HEK293 (cell line): Measurements from ENCODE around the gene VASP.

ENCODE experiments used
- CTCF ChIA-PET: fragments of 350-600 bp; formaldehyde crosslinking; extraction: SDS; loops from one replicate; lab custom pipeline; 2021; ENCODE audit warnings: antibody characterized with exemption; lab: Yijun Ruan, JAX
- POLR2A ChIA-PET: fragments of 300-600 bp; formaldehyde crosslinking; extraction: SDS; loops from one replicate; lab custom pipeline; 2020; ENCODE audit warnings: antibody characterized with exemption, inconsistent platforms; lab: Yijun Ruan, JAX
- H3K27ac ChIP-seq: fragments of 200-500 bp; sonication (Bioruptor generic); 2 replicates; pipeline ENCODE4 v1.5.1; 2014; ENCODE audit warnings: low read depth, low read length, control low read depth, inconsistent platforms; ENCODE audit errors: extremely low read depth
- H3K36me3 ChIP-seq, 2 experiments: fragments of 200-500 bp in 1 of 2; sonication (Bioruptor generic) in 1 of 2; 1 replicate in 1 of 2; 2 replicates in 1 of 2; pipeline ENCODE4 v1.5.1; 2014 to 2017; ENCODE audit warnings: inconsistent platforms in 2 of 2, low read length in 2 of 2; ENCODE audit not compliant: control insufficient read depth in 2 of 2, insufficient read depth in 1 of 2
- H3K4me1 ChIP-seq: fragments of 200-500 bp; sonication (Bioruptor generic); 2 replicates; pipeline ENCODE4 v1.5.1; 2014; ENCODE audit warnings: mild to moderate bottlenecking, low read length, inconsistent platforms; ENCODE audit not compliant: control insufficient read depth, insufficient read depth
- H3K4me3 ChIP-seq: 2 replicates; pipeline ENCODE4 v1.5.1; 2011; ENCODE audit warnings: low read depth, mild to moderate bottlenecking, control low read depth, low read length, moderate library complexity
- H3K9me3 ChIP-seq: fragments of 200-500 bp; sonication (Bioruptor generic); 2 replicates; pipeline ENCODE4 v1.5.1; 2014; ENCODE audit warnings: low read depth, low read length, inconsistent platforms; ENCODE audit not compliant: control insufficient read depth, insufficient read depth
- HOXD13 ChIP-seq: sonication (generic); formaldehyde crosslinking; IDR thresholded peaks from 2 replicates; pipeline ENCODE4 v1.8.0; 2022; ENCODE audit warnings: missing genetic modification reagents, borderline replicate concordance
- IKZF3 ChIP-seq: fragments of 450-650 bp; IDR thresholded peaks from 2 replicates; pipeline ENCODE4 v1.5.0; 2018; ENCODE audit warnings: missing biosample characterization, mild to moderate bottlenecking, missing genetic modification characterization, moderate library complexity
- KLF1 ChIP-seq: fragments of 450-650 bp; formaldehyde crosslinking; IDR thresholded peaks from 2 replicates; pipeline ENCODE4 v1.5.1; 2016; ENCODE audit warnings: missing biosample characterization, missing genetic modification characterization
- KLF7 ChIP-seq: fragments of 450-650 bp; formaldehyde crosslinking; IDR thresholded peaks from 2 replicates; pipeline ENCODE4 v1.5.1; 2016; ENCODE audit warnings: missing biosample characterization, missing genetic modification characterization, borderline replicate concordance
- OSR2 ChIP-seq: fragments of 450-650 bp; formaldehyde crosslinking; IDR thresholded peaks from 2 replicates; pipeline ENCODE4 v1.5.1; 2016; ENCODE audit warnings: missing biosample characterization, missing genetic modification characterization
- SCRT2 ChIP-seq: fragments of 450-650 bp; formaldehyde crosslinking; IDR thresholded peaks from 2 replicates; pipeline ENCODE4 v1.5.1; 2016; ENCODE audit warnings: missing biosample characterization, missing genetic modification characterization
- SP2 ChIP-seq: fragments of 450-650 bp; formaldehyde crosslinking; IDR thresholded peaks from 2 replicates; pipeline ENCODE4 v1.5.1; 2016; ENCODE audit warnings: missing biosample characterization, missing genetic modification characterization
- SP7 ChIP-seq: fragments of 450-650 bp; formaldehyde crosslinking; IDR thresholded peaks from 2 replicates; pipeline ENCODE4 v1.5.1; 2016; ENCODE audit warnings: missing biosample characterization, missing genetic modification characterization
- TRIM28 ChIP-seq: IDR thresholded peaks from 2 replicates; pipeline ENCODE4 v1.6.1; 2011; ENCODE audit warnings: low read length, control low read depth, borderline replicate concordance
- ZEB2 ChIP-seq: fragments of 450-650 bp; formaldehyde crosslinking; IDR thresholded peaks from 2 replicates; pipeline ENCODE4 v1.5.1; 2016; ENCODE audit warnings: missing biosample characterization, missing genetic modification characterization
- ZNF10 ChIP-seq: fragments of 450-650 bp; formaldehyde crosslinking; IDR thresholded peaks from 2 replicates; pipeline ENCODE4 v1.5.1; 2017; ENCODE audit warnings: missing biosample characterization, missing genetic modification characterization
- ZNF221 ChIP-seq: fragments of 450-650 bp; formaldehyde crosslinking; IDR thresholded peaks from 2 replicates; pipeline ENCODE4 v1.5.1; 2017; ENCODE audit warnings: missing biosample characterization, missing genetic modification characterization, borderline replicate concordance
- ZNF24 ChIP-seq: fragments of 450-650 bp; formaldehyde crosslinking; IDR thresholded peaks from 2 replicates; pipeline ENCODE4 v1.5.1; 2016; ENCODE audit warnings: missing biosample characterization, missing genetic modification characterization
- ZNF248 ChIP-seq: fragments of 450-650 bp; formaldehyde crosslinking; IDR thresholded peaks from 2 replicates; pipeline ENCODE4 v1.5.1; 2017; ENCODE audit warnings: missing biosample characterization, missing genetic modification characterization
- ZNF311 ChIP-seq: fragments of 450-650 bp; formaldehyde crosslinking; IDR thresholded peaks from 2 replicates; pipeline ENCODE4 v1.5.1; 2017; ENCODE audit warnings: missing biosample characterization, missing genetic modification characterization, borderline replicate concordance
- ZNF354C ChIP-seq: fragments of 450-650 bp; formaldehyde crosslinking; IDR thresholded peaks from 2 replicates; pipeline ENCODE4 v1.5.1; 2016; ENCODE audit warnings: missing biosample characterization, missing genetic modification characterization, low read depth, borderline replicate concordance
- ZNF621 ChIP-seq: fragments of 450-650 bp; formaldehyde crosslinking; IDR thresholded peaks from 2 replicates; pipeline ENCODE4 v1.5.1; 2017; ENCODE audit warnings: missing biosample characterization, missing genetic modification characterization
- ZNF629 ChIP-seq: fragments of 450-650 bp; formaldehyde crosslinking; IDR thresholded peaks from 2 replicates; pipeline ENCODE4 v1.5.1; 2017; ENCODE audit warnings: missing biosample characterization, missing genetic modification characterization
- ZNF658 ChIP-seq: fragments of 450-650 bp; formaldehyde crosslinking; IDR thresholded peaks from 2 replicates; pipeline ENCODE4; 2016; ENCODE audit warnings: missing biosample characterization, missing genetic modification characterization
- ZNF660 ChIP-seq: fragments of 450-650 bp; IDR thresholded peaks from 2 replicates; pipeline ENCODE4 v1.5.1; 2018; ENCODE audit warnings: missing biosample characterization, mild to moderate bottlenecking, missing genetic modification characterization
- ZNF664 ChIP-seq: fragments of 450-650 bp; formaldehyde crosslinking; IDR thresholded peaks from 2 replicates; pipeline ENCODE4 v1.5.1; 2016; ENCODE audit warnings: missing biosample characterization, missing genetic modification characterization
- TF ChIP-seq, protein P1 (sequence below): fragments of 450-650 bp; formaldehyde crosslinking; IDR thresholded peaks from 2 replicates; pipeline ENCODE4 v1.5.1; 2016; ENCODE audit warnings: missing biosample characterization, missing genetic modification characterization
- TF ChIP-seq, protein P2 (sequence below): fragments of 450-650 bp; formaldehyde crosslinking; optimal IDR thresholded peaks from 2 replicates; pipeline ENCODE3; 2016; ENCODE audit warnings: missing biosample characterization, mild to moderate bottlenecking, missing genetic modification characterization
- TF ChIP-seq, protein P3 (sequence below): fragments of 450-650 bp; formaldehyde crosslinking; IDR thresholded peaks from 2 replicates; pipeline ENCODE4 v1.5.1; 2016; ENCODE audit warnings: missing biosample characterization, missing genetic modification characterization
- TF ChIP-seq, protein P4 (sequence below): fragments of 450-650 bp; IDR thresholded peaks from 2 replicates; pipeline ENCODE4 v1.5.1; 2018; ENCODE audit warnings: missing biosample characterization, mild to moderate bottlenecking, missing genetic modification characterization
- TF ChIP-seq, protein P5 (sequence below): fragments of 450-650 bp; formaldehyde crosslinking; IDR thresholded peaks from 2 replicates; pipeline ENCODE4 v1.5.1; 2016; ENCODE audit warnings: missing biosample characterization, missing genetic modification characterization
- TF ChIP-seq, protein P6 (sequence below): fragments of 450-650 bp; formaldehyde crosslinking; IDR thresholded peaks from 2 replicates; pipeline ENCODE4 v1.5.1; 2016; ENCODE audit warnings: missing biosample characterization, missing genetic modification characterization
- TF ChIP-seq, protein P7 (sequence below): fragments of 450-650 bp; formaldehyde crosslinking; IDR thresholded peaks from 2 replicates; pipeline ENCODE4 v1.5.1; 2016; ENCODE audit warnings: missing biosample characterization, missing genetic modification characterization

Gene VASP

DNA sequence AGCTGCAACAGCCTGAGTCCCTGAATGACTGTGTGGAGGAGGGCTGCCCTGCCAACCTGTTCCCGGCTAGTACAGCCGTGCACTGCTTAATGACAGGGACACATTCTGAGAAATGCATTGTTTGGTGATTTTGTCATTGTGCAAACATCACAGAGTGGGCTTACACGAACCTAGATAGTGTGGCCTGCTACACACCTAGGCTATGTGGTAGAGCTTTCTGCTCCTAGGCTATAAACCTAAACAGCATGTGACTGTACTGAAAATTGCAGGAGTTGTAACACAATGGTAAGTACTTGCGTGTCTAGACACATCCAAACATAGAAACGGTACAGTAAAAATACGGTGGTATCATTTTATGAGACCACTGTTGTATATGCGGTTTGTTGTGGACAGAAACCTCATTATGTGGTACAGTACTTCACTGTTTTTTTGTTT is 35.0 kb downstream of the VASP start:
- ChIA-PET POLR2A (no interaction called here), CTCF (interaction anchor here (8.8 kb wide), 1 partner anchor 16 kb away, joined by 60 read pairs; no protein-coding TSS in a partner anchor)
- Histone ChIP-seq H3K9me3 (no peaks in the 10 kb centered on the region), H3K4me1 (peaks cover 7% of the 10 kb centered on the region; the same call in 1 of the 2 replicates), H3K36me3 (no peaks in the 10 kb centered on the region), H3K4me3 (no peak overlapping the region), H3K27ac (peak overlapping the region; percentile 66)
- TF ChIP-seq ZNF221 (tag by site-specific recombination), result no peak
- no peak for TF ChIP-seq KLF7 (tag by site-specific recombination)
- TF ChIP-seq ZNF621 (tag by site-specific recombination), result no peak
- no peak for TF ChIP-seq SP2 (tag by site-specific recombination)
- TF ChIP-seq KLF1 (tag by site-specific recombination), result no peak
- TF ChIP-seq ZNF629, result peak; percentile 45; the same call in 1 of the 2 replicates
- peak; percentile 77 for TF ChIP-seq OSR2
- no peak for TF ChIP-seq ZNF660 (tag by site-specific recombination)
- peak; percentile 52; the same call in 1 of the 2 replicates for TF ChIP-seq TRIM28
- TF ChIP-seq ZEB2 (tag by site-specific recombination), result peak; percentile 30; the same call in 1 of the 2 replicates
- TF ChIP-seq, protein P1, sequence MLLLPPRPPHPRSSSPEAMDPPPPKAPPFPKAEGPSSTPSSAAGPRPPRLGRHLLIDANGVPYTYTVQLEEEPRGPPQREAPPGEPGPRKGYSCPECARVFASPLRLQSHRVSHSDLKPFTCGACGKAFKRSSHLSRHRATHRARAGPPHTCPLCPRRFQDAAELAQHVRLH (tag by site-specific recombination), result peak; percentile 69; the same call in 1 of the 2 replicates
- TF ChIP-seq, protein P2, sequence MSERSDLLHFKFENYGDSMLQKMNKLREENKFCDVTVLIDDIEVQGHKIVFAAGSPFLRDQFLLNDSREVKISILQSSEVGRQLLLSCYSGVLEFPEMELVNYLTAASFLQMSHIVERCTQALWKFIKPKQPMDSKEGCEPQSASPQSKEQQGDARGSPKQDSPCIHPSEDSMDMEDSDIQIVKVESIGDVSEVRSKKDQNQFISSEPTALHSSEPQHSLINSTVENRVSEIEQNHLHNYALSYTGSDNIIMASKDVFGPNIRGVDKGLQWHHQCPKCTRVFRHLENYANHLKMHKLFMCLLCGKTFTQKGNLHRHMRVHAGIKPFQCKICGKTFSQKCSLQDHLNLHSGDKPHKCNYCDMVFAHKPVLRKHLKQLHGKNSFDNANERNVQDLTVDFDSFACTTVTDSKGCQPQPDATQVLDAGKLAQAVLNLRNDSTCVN (tag by site-specific recombination), result no peak
- peak; percentile 43; the same call in 1 of the 2 replicates for TF ChIP-seq HOXD13 (CRISPR knock-in tag)
- no peak for TF ChIP-seq ZNF354C (tag by site-specific recombination)
- no peak for TF ChIP-seq ZNF311 (tag by site-specific recombination)
- TF ChIP-seq, protein P3, sequence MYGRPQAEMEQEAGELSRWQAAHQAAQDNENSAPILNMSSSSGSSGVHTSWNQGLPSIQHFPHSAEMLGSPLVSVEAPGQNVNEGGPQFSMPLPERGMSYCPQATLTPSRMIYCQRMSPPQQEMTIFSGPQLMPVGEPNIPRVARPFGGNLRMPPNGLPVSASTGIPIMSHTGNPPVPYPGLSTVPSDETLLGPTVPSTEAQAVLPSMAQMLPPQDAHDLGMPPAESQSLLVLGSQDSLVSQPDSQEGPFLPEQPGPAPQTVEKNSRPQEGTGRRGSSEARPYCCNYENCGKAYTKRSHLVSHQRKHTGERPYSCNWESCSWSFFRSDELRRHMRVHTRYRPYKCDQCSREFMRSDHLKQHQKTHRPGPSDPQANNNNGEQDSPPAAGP (tag by site-specific recombination), result no peak
- peak; percentile 57 for TF ChIP-seq SP7 (tag by site-specific recombination)
- TF ChIP-seq ZNF10 (tag by site-specific recombination), result peak; percentile 92
- 0 out of 2 replicates have a peak, but pooled peaks have one; percentile 37 for TF ChIP-seq ZNF664 (tag by site-specific recombination)
- TF ChIP-seq ZNF24 (tag by site-specific recombination), result peak; percentile 80; the same call in 1 of the 2 replicates
- TF ChIP-seq, protein P4, sequence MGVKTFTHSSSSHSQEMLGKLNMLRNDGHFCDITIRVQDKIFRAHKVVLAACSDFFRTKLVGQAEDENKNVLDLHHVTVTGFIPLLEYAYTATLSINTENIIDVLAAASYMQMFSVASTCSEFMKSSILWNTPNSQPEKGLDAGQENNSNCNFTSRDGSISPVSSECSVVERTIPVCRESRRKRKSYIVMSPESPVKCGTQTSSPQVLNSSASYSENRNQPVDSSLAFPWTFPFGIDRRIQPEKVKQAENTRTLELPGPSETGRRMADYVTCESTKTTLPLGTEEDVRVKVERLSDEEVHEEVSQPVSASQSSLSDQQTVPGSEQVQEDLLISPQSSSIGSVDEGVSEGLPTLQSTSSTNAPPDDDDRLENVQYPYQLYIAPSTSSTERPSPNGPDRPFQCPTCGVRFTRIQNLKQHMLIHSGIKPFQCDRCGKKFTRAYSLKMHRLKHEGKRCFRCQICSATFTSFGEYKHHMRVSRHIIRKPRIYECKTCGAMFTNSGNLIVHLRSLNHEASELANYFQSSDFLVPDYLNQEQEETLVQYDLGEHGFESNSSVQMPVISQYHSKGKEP (tag by site-specific recombination), result peak; percentile 91
- TF ChIP-seq ZNF658 (tag by site-specific recombination), result no peak
- peak; percentile 26 for TF ChIP-seq SCRT2 (tag by site-specific recombination)
- peak; percentile 32; the same call in 1 of the 2 replicates for TF ChIP-seq IKZF3
- TF ChIP-seq, protein P5, sequence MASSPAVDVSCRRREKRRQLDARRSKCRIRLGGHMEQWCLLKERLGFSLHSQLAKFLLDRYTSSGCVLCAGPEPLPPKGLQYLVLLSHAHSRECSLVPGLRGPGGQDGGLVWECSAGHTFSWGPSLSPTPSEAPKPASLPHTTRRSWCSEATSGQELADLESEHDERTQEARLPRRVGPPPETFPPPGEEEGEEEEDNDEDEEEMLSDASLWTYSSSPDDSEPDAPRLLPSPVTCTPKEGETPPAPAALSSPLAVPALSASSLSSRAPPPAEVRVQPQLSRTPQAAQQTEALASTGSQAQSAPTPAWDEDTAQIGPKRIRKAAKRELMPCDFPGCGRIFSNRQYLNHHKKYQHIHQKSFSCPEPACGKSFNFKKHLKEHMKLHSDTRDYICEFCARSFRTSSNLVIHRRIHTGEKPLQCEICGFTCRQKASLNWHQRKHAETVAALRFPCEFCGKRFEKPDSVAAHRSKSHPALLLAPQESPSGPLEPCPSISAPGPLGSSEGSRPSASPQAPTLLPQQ (tag by site-specific recombination), result 0 out of 2 replicates have a peak, but pooled peaks have one; percentile 25
- TF ChIP-seq, protein P6, sequence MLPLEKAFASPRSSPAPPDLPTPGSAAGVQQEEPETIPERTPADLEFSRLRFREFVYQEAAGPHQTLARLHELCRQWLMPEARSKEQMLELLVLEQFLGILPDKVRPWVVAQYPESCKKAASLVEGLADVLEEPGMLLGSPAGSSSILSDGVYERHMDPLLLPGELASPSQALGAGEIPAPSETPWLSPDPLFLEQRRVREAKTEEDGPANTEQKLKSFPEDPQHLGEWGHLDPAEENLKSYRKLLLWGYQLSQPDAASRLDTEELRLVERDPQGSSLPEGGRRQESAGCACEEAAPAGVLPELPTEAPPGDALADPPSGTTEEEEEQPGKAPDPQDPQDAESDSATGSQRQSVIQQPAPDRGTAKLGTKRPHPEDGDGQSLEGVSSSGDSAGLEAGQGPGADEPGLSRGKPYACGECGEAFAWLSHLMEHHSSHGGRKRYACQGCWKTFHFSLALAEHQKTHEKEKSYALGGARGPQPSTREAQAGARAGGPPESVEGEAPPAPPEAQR (tag by site-specific recombination), result no peak
- no peak for TF ChIP-seq ZNF248
- TF ChIP-seq, protein P7, sequence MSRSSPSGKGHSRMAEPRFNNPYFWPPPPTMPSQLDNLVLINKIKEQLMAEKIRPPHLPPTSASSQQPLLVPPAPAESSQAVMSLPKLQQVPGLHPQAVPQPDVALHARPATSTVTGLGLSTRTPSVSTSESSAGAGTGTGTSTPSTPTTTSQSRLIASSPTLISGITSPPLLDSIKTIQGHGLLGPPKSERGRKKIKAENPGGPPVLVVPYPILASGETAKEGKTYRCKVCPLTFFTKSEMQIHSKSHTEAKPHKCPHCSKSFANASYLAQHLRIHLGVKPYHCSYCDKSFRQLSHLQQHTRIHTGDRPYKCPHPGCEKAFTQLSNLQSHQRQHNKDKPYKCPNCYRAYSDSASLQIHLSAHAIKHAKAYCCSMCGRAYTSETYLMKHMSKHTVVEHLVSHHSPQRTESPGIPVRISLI (tag by site-specific recombination), result peak; percentile 64; the same call in 1 of the 2 replicates
